Testis (tissue), 3 donors: ENCODE results near the gene GPAT2. TPM values are rescaled to one million over a fixed set of nuclear protein-coding genes. Genes with fewer than 3 reads are reported as not detected.
"Not testable (repeated sequence)": the region's sequence is repeated elsewhere in the genome, so short reads cannot be mapped to it uniquely, and the experiment has no call there.

Experiments
- DNase-seq: peaks from one replicate; pipeline ENCODE4 v3.0.0-alpha.2; 2019
- H3K27ac ChIP-seq, 2 donors: fragments of 200-600 bp; sonication (generic); one replicate each; pipeline ENCODE4 v1.5.1; 2019
- H3K27me3 ChIP-seq: fragments of 200-600 bp; sonication (generic); one replicate; pipeline ENCODE4 v1.5.1; 2019
- H3K36me3 ChIP-seq: fragments of 200-600 bp; sonication (generic); one replicate; pipeline ENCODE4 v1.5.1; 2017; ENCODE audit warnings: low read depth; ENCODE audit errors: missing control alignments
- H3K4me1 ChIP-seq: fragments of 200-600 bp; sonication (generic); one replicate; pipeline ENCODE4 v1.5.1; 2019
- H3K4me3 ChIP-seq, 2 donors: fragments of 200-600 bp; sonication (generic); one replicate each; pipeline ENCODE4 v1.5.1; 2017 to 2019
- H3K9me3 ChIP-seq: fragments of 200-600 bp; sonication (generic); one replicate; pipeline ENCODE4 v1.5.1; 2017
- CTCF ChIP-seq, 3 experiments: fragments of 450-650 bp in 2 of 3; fragments of 200-600 bp in 1 of 3; sonication (generic) in 1 of 3; IDR thresholded peaks; one replicate each; pipeline ENCODE4 v1.5.1; 2016 to 2019; ENCODE audit warnings: antibody characterized with exemption in 3 of 3, mild to moderate bottlenecking in 2 of 3, moderate library complexity in 1 of 3
- POLR2A ChIP-seq: fragments of 450-650 bp; IDR thresholded peaks from one replicate; pipeline ENCODE4 v1.6.1; 2017; ENCODE audit warnings: antibody characterized with exemption, mild to moderate bottlenecking, moderate library complexity
- WGBS, 2 donors: methylation state at CpG; one replicate each; pipeline ENCODE4 v1.1.5; 2018; 5-methylcytosine and 5-hydroxymethylcytosine counted together
- intact Hi-C: fragments of 100-400 bp; cut with DNase I; formaldehyde crosslinking; loops from one replicate; pipeline ENCODE4 v1.15.1; 2023; ENCODE audit warnings: low total_unique reads
- polyA plus RNA-seq: library from polyadenylated mRNA; stranded (reverse); fragments of 350-450 nt; fragmentation: Illumina TruSeq; extraction: RNeasy Lipid Tissue Mini Kit (QIAGEN cat#74804); gene quantifications from one replicate; pipeline ENCODE4 v1.2.3, GENCODE V29; 2014; ENCODE audit warnings: low read depth, low replicate concordance; ENCODE audit not compliant: insufficient read depth
- total RNA-seq, 2 donors: library from RNA; depleted of rRNA; stranded (reverse); fragments of >200 nt; gene quantifications; one replicate each; pipeline ENCODE4 v1.2.3, GENCODE V29; 2016

Gene GPAT2
- total and polyA plus RNA-seq, 3 donors from 2014 or later: 20.5 to 38.9 (median 23.5) TPM

- intact Hi-C loops, H3K4me1 ChIP-seq, H3K27me3 ChIP-seq, H3K36me3 ChIP-seq, H3K9me3 ChIP-seq: not testable (repeated sequence)
- TF ChIP-seq POLR2A: peak; percentile 14
- Histone ChIP-seq H3K4me3 (peak overlapping the region; percentile 63 to 73), H3K27ac (peak overlapping the region; percentile 77 to 80)
- DNase-seq: peak; percentile 98
- WGBS, 2 donors: 0% methylated on average over 21 of the region's 65 CpGs; no CpG with 5 or more reads in 1 of the 2 donors
Observed at GRCh38 chr2:96010320-96011128, 24.2 kb downstream of the GPAT2 start.

GRCh38 chr2:96009833-96010232 lies 24.9 kb downstream of the GPAT2 start:
- H3K36me3 ChIP-seq, H3K4me1 ChIP-seq, H3K27me3 ChIP-seq, DNase-seq, H3K9me3 ChIP-seq: not testable (repeated sequence)
- 12 to 13% methylated on average over 8 to 10 of the region's 10 CpGs for WGBS, 2 donors
- Histone ChIP-seq H3K27ac (peak overlapping the region; percentile 77 to 80), H3K4me3 (peak overlapping the region; percentile 63 to 73)
- intact Hi-C loops: loop anchor here (10.0 kb wide), 1 partner anchor 115 kb away; no protein-coding TSS in a partner anchor

- H3K9me3 ChIP-seq, H3K27ac ChIP-seq, H3K4me1 ChIP-seq, DNase-seq, H3K4me3 ChIP-seq, H3K27me3 ChIP-seq, H3K36me3 ChIP-seq: not testable (repeated sequence)
- intact Hi-C loops: loop anchor here (10.0 kb wide), 1 partner anchor 117 kb away; no protein-coding TSS in a partner anchor
- 73 to 80% methylated on average over 6 of the region's 6 CpGs for WGBS, 2 donors
Observed at GRCh38 chr2:96008051-96008450, 26.7 kb downstream of the GPAT2 start.

GRCh38 chr2:96006248-96006647 lies 28.5 kb downstream of the GPAT2 start:
- intact Hi-C loops: loop anchor here (10.0 kb wide), 1 partner anchor 119 kb away; no protein-coding TSS in a partner anchor
- not testable (repeated sequence) for DNase-seq, H3K36me3 ChIP-seq, H3K27ac ChIP-seq, H3K4me3 ChIP-seq, H3K9me3 ChIP-seq, H3K4me1 ChIP-seq, H3K27me3 ChIP-seq
- WGBS, 2 donors: 90% methylated on average over 5 of the region's 5 CpGs

- H3K4me3 ChIP-seq: peak overlapping the region; percentile 62 to 70
- H3K36me3 ChIP-seq, H3K9me3 ChIP-seq, intact Hi-C loops, H3K27me3 ChIP-seq, H3K4me1 ChIP-seq: not testable (repeated sequence)
- 4 to 13% methylated on average over 10 to 34 of the region's 34 CpGs for WGBS, 2 donors
- peak; percentile 90 for DNase-seq
- H3K27ac ChIP-seq: peak overlapping the region; percentile 86 to 90
- peak; percentile 89 to 99 (median 99) for TF ChIP-seq CTCF (IDR thresholded peaks at IDR 0.05)
Observed at GRCh38 chr2:95992520-95993272, 42.0 kb downstream of the GPAT2 start.

GRCh38 chr2:95992102-95992501 lies 42.6 kb downstream of the GPAT2 start:
- Histone ChIP-seq H3K4me3 (peak overlapping the region; percentile 62 to 70), H3K27ac (peak overlapping the region in 1 of 2 donors; percentile 86)
- 0% methylated on average over 1 of the region's 39 CpGs; no CpG with 5 or more reads in 1 of the 2 donors for WGBS, 2 donors
- H3K36me3 ChIP-seq, H3K27me3 ChIP-seq, H3K9me3 ChIP-seq, H3K4me1 ChIP-seq, intact Hi-C loops, DNase-seq: not testable (repeated sequence)

- intact Hi-C loops, H3K9me3 ChIP-seq, H3K4me1 ChIP-seq, H3K27me3 ChIP-seq, H3K36me3 ChIP-seq: not testable (repeated sequence)
- peak; percentile 47 for DNase-seq
- peak within 1 kb of the TSS; percentile 86 to 90 for H3K27ac ChIP-seq
- peak within 1 kb of the TSS; percentile 62 to 70 for H3K4me3 ChIP-seq
- WGBS, 2 donors: 1 to 2% methylated on average over 9 to 23 of the region's 56 CpGs
Observed at GRCh38 chr2:95991351-95992094, 43.2 kb downstream of the GPAT2 start, which contains the start of gene ANKRD36C. ANKRD36C (minus strand) TSS chr2:95991824; CDS start chr2:95991708, 116 bp downstream.

GRCh38 chr2:95990884-95991283 lies 43.8 kb downstream of the GPAT2 start:
- Histone ChIP-seq H3K27ac (peak overlapping the region in 1 of 2 donors; percentile 39), H3K4me3 (peak overlapping the region in 1 of 2 donors; percentile 70)
- DNase-seq, H3K9me3 ChIP-seq, H3K36me3 ChIP-seq, H3K27me3 ChIP-seq, intact Hi-C loops, H3K4me1 ChIP-seq: not testable (repeated sequence)
- WGBS, 2 donors: 8 to 10% methylated on average over 4 to 5 of the region's 6 CpGs
